Activated CD8-positive, alpha-beta memory T cell treated with anti-CD3 and anti-CD28 coated beads for 1 hour (primary cell): ENCODE measurements around the gene C11orf65.

Experiments used
- DNase-seq, 2 donors: peaks; one replicate each; pipeline ENCODE4 v3.0.0-alpha.2; 2020; ENCODE audit warnings: low read depth in 1 of 2; ENCODE audit errors: extremely low read depth in 1 of 2

C11orf65 gene

GRCh38 chr11:108467091-108467823 is at the start of gene C11orf65:
TSS of gene C11orf65 (minus strand) at chr11:108467529. CDS start at chr11:108461559, 5,970 bp downstream.
- peak; percentile 86 to 90 for DNase-seq

- DNase-seq, result no peak
These were observed 48.8 kb upstream of the C11orf65 start for GRCh38 chr11:108516125-108516524.

- no peak for DNase-seq
These were observed 45.4 kb upstream of the C11orf65 start for GRCh38 chr11:108512708-108513107.

- DNase-seq, result no peak
These were observed 44.6 kb upstream of the C11orf65 start for GRCh38 chr11:108511851-108512474.

- DNase-seq, result no peak
These were observed 41.6 kb upstream of the C11orf65 start for GRCh38 chr11:108508653-108509593.

- no peak for DNase-seq
These were observed 34.1 kb upstream of the C11orf65 start for GRCh38 chr11:108501396-108501795.

- no peak for DNase-seq
These were observed 33.4 kb upstream of the C11orf65 start for GRCh38 chr11:108500721-108501120.

- DNase-seq, result no peak
These were observed 32.8 kb upstream of the C11orf65 start for GRCh38 chr11:108500169-108500568.

- DNase-seq, result no peak
These were observed 31.6 kb upstream of the C11orf65 start for GRCh38 chr11:108498816-108499408.

- DNase-seq, result peak in 1 of 2 donors; percentile 10
These were observed 30.9 kb upstream of the C11orf65 start, which contains the start of gene POGLUT3 for GRCh38 chr11:108498046-108498815. TSS of gene POGLUT3 (minus strand) at chr11:108498384. CDS start at chr11:108498366, 18 bp downstream.

GRCh38 chr11:108497317-108498045 is 30.2 kb upstream of the C11orf65 start:
- peak; percentile 34 to 54 for DNase-seq

GRCh38 chr11:108496643-108497256 is 29.4 kb upstream of the C11orf65 start:
- no peak for DNase-seq

GRCh38 chr11:108495326-108495725 is 28.0 kb upstream of the C11orf65 start:
- DNase-seq, result no peak

GRCh38 chr11:108494182-108494581 is 26.9 kb upstream of the C11orf65 start:
- DNase-seq, result no peak

- no peak for DNase-seq
These were observed 24.6 kb upstream of the C11orf65 start for GRCh38 chr11:108491936-108492335.

GRCh38 chr11:108486828-108487227 is 19.5 kb upstream of the C11orf65 start:
- no peak for DNase-seq

GRCh38 chr11:108486331-108486730 is 19.0 kb upstream of the C11orf65 start:
- DNase-seq, result no peak

- no peak for DNase-seq
These were observed 15.8 kb upstream of the C11orf65 start for GRCh38 chr11:108483163-108483562.
